ENCODE measurements around the gene CA7. TPM values are rescaled to one million over a fixed set of nuclear protein-coding genes. Genes with fewer than 3 reads are reported as not detected.

Gene CA7
- polyA plus RNA-seq, 1 donor from 2014 or later: not detected

DNA sequence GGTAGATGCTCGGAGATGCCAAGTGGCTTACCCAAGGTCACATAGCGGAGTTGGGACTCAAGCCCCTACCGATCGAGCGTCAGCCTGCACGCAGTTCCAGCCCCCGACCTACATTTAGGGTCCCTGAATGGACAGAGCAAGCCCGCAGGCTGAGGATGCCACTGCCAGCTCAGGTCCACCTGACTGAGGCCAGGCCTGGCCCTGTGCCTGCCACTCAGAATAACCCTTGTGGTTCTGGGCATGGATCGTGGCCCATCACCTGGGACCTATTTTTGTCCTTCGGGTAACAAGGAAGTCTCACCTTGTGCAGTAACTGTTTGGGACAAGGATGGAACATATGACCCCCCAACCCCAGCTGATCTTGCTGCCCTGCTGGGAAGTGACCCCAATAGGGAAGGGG is 57.4 kb downstream of the CA7 start (continued):
- no peak for TF ChIP-seq RAD21 (conservative IDR thresholded peaks at IDR 0.05)
- TF ChIP-seq POLR2AphosphoS5 (IDR thresholded peaks at IDR 0.05): no peak
- TF ChIP-seq SMC3 (conservative IDR thresholded peaks at IDR 0.05; ENCODE audit: poor library complexity): no peak
- TF ChIP-seq EP300 (conservative IDR thresholded peaks at IDR 0.05; ENCODE audit: poor library complexity, severe bottlenecking): no peak

GRCh38 chr16:66902648-66903543 is 58.7 kb downstream of the CA7 start:
- Histone ChIP-seq H3K27ac (ENCODE audit: low read length) (no peak overlapping the region), H3K9me2 (ENCODE audit: insufficient read depth, low read length) (no peaks in the 10 kb centered on the region), H4K20me1 (ENCODE audit: insufficient read depth) (no peaks in the 10 kb centered on the region), H3K9ac (ENCODE audit: low read length) (no peak overlapping the region), H3F3A (ENCODE audit: insufficient read depth, low read length, poor library complexity, severe bottlenecking) (no peaks in the 10 kb centered on the region), H3K4me2 (ENCODE audit: low read length) (no peak overlapping the region), H3K36me3 (ENCODE audit: insufficient read depth, low read length) (no peaks in the 10 kb centered on the region), H3K9me3 (ENCODE audit: low read length) (no peaks in the 10 kb centered on the region), H3K4me3 (ENCODE audit: low read length) (no peak overlapping the region), H2AFZ (ENCODE audit: low read depth, low read length) (no peak overlapping the region), H3K27me3 (ENCODE audit: insufficient read depth, low read depth, low read length) (no peaks in the 10 kb centered on the region), H3K79me2 (replicated peaks; ENCODE audit: insufficient read depth, low read length) (no peaks in the 10 kb centered on the region)
- TF ChIP-seq, protein P1, sequence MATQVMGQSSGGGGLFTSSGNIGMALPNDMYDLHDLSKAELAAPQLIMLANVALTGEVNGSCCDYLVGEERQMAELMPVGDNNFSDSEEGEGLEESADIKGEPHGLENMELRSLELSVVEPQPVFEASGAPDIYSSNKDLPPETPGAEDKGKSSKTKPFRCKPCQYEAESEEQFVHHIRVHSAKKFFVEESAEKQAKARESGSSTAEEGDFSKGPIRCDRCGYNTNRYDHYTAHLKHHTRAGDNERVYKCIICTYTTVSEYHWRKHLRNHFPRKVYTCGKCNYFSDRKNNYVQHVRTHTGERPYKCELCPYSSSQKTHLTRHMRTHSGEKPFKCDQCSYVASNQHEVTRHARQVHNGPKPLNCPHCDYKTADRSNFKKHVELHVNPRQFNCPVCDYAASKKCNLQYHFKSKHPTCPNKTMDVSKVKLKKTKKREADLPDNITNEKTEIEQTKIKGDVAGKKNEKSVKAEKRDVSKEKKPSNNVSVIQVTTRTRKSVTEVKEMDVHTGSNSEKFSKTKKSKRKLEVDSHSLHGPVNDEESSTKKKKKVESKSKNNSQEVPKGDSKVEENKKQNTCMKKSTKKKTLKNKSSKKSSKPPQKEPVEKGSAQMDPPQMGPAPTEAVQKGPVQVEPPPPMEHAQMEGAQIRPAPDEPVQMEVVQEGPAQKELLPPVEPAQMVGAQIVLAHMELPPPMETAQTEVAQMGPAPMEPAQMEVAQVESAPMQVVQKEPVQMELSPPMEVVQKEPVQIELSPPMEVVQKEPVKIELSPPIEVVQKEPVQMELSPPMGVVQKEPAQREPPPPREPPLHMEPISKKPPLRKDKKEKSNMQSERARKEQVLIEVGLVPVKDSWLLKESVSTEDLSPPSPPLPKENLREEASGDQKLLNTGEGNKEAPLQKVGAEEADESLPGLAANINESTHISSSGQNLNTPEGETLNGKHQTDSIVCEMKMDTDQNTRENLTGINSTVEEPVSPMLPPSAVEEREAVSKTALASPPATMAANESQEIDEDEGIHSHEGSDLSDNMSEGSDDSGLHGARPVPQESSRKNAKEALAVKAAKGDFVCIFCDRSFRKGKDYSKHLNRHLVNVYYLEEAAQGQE (IDR thresholded peaks at IDR 0.05; ENCODE audit: borderline replicate concordance): no peak
- TF ChIP-seq EP300 (conservative IDR thresholded peaks at IDR 0.05; ENCODE audit: poor library complexity, severe bottlenecking): no peak
- no peak for TF ChIP-seq RAD21 (conservative IDR thresholded peaks at IDR 0.05)
- no peak for TF ChIP-seq CTCF (IDR thresholded peaks at IDR 0.05; ENCODE audit: poor library complexity, severe bottlenecking)
- no peak for TF ChIP-seq EZH2 (IDR thresholded peaks at IDR 0.05; ENCODE audit: borderline replicate concordance, insufficient read depth, low read length, poor library complexity, severe bottlenecking)
- TF ChIP-seq POLR2AphosphoS5 (IDR thresholded peaks at IDR 0.05): no peak
- no peak for TF ChIP-seq TAF1 (IDR thresholded peaks at IDR 0.05; ENCODE audit: low read depth)
- TF ChIP-seq MXI1 (conservative IDR thresholded peaks at IDR 0.05; ENCODE audit: poor library complexity, severe bottlenecking): no peak
- TF ChIP-seq SMC3 (conservative IDR thresholded peaks at IDR 0.05; ENCODE audit: poor library complexity): no peak

Other genes with a start within 250 kb of the CA7 start
- 7.7 and 8.2 TPM in 2 replicates for gene CMTM3, start 239.7 kb upstream of the CA7 start, polyA plus RNA-seq
- 26.1 and 27.2 TPM in 2 replicates for gene CMTM4, start 147.7 kb upstream of the CA7 start, polyA plus RNA-seq
- 237 and 249 TPM in 2 replicates for gene DYNC1LI2, start 92.8 kb upstream of the CA7 start, polyA plus RNA-seq
- 0.38 TPM in 1 of 2 replicates, not detected in the other for gene TERB1, start 42.8 kb upstream of the CA7 start, polyA plus RNA-seq
- gene NAE1, start 13.4 kb upstream of the CA7 start, polyA plus RNA-seq: 209 and 227 TPM in 2 replicates
- 3.0 and 4.2 TPM in 2 replicates for gene PDP2, start 36.1 kb downstream of the CA7 start, polyA plus RNA-seq
- not detected in 2 replicates for gene CDH16, start 74.5 kb downstream of the CA7 start, polyA plus RNA-seq
- gene RRAD, start 81.1 kb downstream of the CA7 start, polyA plus RNA-seq: 1.0 TPM in 2 replicates
- 323 and 339 TPM in 2 replicates for gene CIAO2B, start 90.0 kb downstream of the CA7 start, polyA plus RNA-seq
- 22.9 and 31.4 TPM in 2 replicates for gene CES2, start 91.1 kb downstream of the CA7 start, polyA plus RNA-seq
- gene CES3, start 116.9 kb downstream of the CA7 start, polyA plus RNA-seq: 1.8 and 3.7 TPM in 2 replicates
- 47.0 and 51.2 TPM in 2 replicates for gene CES4A, start 144.2 kb downstream of the CA7 start, polyA plus RNA-seq
- gene CBFB, start 184.7 kb downstream of the CA7 start, polyA plus RNA-seq: 31.1 and 32.6 TPM in 2 replicates